IPS DF 6.9 (cell line): ENCODE measurements around the gene LONRF2.

ENCODE experiments used
- DNase-seq: peaks from one replicate; pipeline ENCODE4 v3.0.0-alpha.2; 2013; ENCODE audit warnings: low read depth, low spot score
- H3K27ac ChIP-seq: one replicate; pipeline ENCODE4 v1.5.1; 2013; ENCODE audit warnings: low read length, control low read depth
- H3K27me3 ChIP-seq: 2 replicates; pipeline ENCODE4 v1.6.1; 2013; ENCODE audit warnings: mild to moderate bottlenecking, low read length; ENCODE audit not compliant: control insufficient read depth, insufficient read depth
- H3K36me3 ChIP-seq: 2 replicates; pipeline ENCODE4 v1.6.1; 2013; ENCODE audit warnings: low read length; ENCODE audit not compliant: control insufficient read depth, insufficient read depth
- H3K4me1 ChIP-seq: 2 replicates; pipeline ENCODE4 v1.6.1; 2013; ENCODE audit warnings: low read length; ENCODE audit not compliant: control insufficient read depth, insufficient read depth
- H3K4me3 ChIP-seq: 2 replicates; pipeline ENCODE4 v1.5.1; 2013; ENCODE audit warnings: mild to moderate bottlenecking, low read length
- H3K9me3 ChIP-seq: 2 replicates; pipeline ENCODE4 v1.6.1; 2013; ENCODE audit warnings: low read length, inconsistent platforms; ENCODE audit not compliant: control insufficient read depth, insufficient read depth
- WGBS: extraction: QIAGEN DNeasy Blood & Tissue Kit; methylation state at CpG from one replicate; pipeline ENCODE4 v1.1.7; 2013; ENCODE audit warnings: mixed read lengths, missing lambda C conversion rate; ENCODE audit not compliant: insufficient read length, insufficient coverage; 5-methylcytosine and 5-hydroxymethylcytosine counted together

Gene LONRF2

DNA sequence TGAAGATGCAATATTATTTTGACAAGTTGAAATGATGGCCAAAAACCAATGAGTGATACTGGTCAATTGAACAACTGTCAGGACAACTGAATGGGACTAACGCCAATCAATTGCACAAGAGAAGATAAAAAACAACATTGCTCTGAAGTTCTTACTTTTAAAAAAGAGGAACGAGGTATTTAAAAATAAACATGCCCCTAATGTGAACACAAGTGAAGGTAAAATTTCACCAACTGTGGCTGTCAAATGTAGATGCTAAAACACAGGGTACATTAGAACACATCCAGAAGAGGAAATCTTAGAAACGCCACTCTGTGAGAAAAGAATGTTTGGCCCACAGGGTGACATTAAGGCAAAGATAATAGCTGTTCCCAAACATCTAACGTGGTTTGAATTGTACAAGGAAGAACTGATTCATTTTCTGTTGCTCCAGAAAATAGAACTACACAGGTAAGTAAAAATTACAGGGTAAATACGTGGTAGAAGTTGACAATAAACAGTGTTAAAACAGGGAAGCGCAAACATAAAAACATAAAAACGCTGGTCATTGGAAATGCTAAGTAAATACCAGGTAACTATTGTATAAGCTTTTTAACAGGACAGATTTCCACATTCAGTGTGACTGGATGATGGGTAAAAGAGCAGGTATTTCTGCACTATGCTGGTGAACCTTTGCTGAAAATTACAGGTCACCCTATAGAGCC lies 20.3 kb downstream of the LONRF2 start:
- Histone ChIP-seq H3K4me3 (no peak overlapping the region), H3K36me3 (no peaks in the 10 kb centered on the region), H3K27me3 (no peaks in the 10 kb centered on the region), H3K27ac (no peak overlapping the region), H3K4me1 (no peaks in the 10 kb centered on the region), H3K9me3 (no peaks in the 10 kb centered on the region)
- no CpG with 5 or more reads among the region's 7 CpGs for WGBS
- no peak for DNase-seq

GRCh38 chr2:100299548-100299947 lies 22.8 kb downstream of the LONRF2 start:
- no peaks in the 10 kb centered on the region for H3K4me1 ChIP-seq

GRCh38 chr2:100297511-100297910 lies 24.8 kb downstream of the LONRF2 start:
- Histone ChIP-seq H3K27ac (no peak overlapping the region), H3K9me3 (no peaks in the 10 kb centered on the region), H3K27me3 (no peaks in the 10 kb centered on the region), H3K4me1 (no peaks in the 10 kb centered on the region), H3K36me3 (no peaks in the 10 kb centered on the region), H3K4me3 (no peak overlapping the region)
- no CpG with 5 or more reads among the region's 3 CpGs for WGBS
- DNase-seq: no peak

More at GRCh38 chr2:100299548-100299947, 22.8 kb downstream of the LONRF2 start:
- Histone ChIP-seq H3K9me3 (no peaks in the 10 kb centered on the region), H3K36me3 (no peaks in the 10 kb centered on the region), H3K27me3 (no peaks in the 10 kb centered on the region), H3K4me3 (no peak overlapping the region), H3K27ac (no peak overlapping the region)
- WGBS: no CpG with 5 or more reads among the region's 5 CpGs
- DNase-seq: no peak

DNA sequence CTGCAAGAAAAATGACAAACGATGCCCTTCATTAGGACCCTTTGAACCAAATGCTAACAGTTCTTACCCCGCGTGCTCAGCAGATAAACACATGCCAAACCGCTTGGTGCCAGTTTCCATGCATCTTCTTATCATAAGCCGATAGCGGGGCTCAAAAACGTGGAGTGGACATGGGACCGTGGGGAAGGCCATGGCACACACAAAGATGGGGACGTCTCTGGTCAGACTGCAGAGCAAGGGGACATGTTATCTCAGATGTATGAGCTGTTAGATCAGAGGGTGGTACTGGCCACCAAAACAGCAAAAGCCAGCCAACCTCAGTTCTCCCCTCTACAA lies 28.2 kb downstream of the LONRF2 start:
- H3K9me3 ChIP-seq: no peaks in the 10 kb centered on the region
- no peaks in the 10 kb centered on the region for H3K36me3 ChIP-seq
- H3K4me1 ChIP-seq: peaks cover 3% of the 10 kb centered on the region
- no peak for DNase-seq
- H3K27ac ChIP-seq: no peak overlapping the region
- WGBS: no CpG with 5 or more reads among the region's 9 CpGs
- no peaks in the 10 kb centered on the region for H3K27me3 ChIP-seq
- H3K4me3 ChIP-seq: no peak overlapping the region

- Histone ChIP-seq H3K9me3 (no peaks in the 10 kb centered on the region), H3K27me3 (no peaks in the 10 kb centered on the region), H3K27ac (no peak overlapping the region), H3K4me1 (peaks cover 3% of the 10 kb centered on the region), H3K4me3 (no peak overlapping the region), H3K36me3 (no peaks in the 10 kb centered on the region)
- DNase-seq: no peak
- WGBS: no CpG with 5 or more reads among the region's 9 CpGs
Measured at GRCh38 chr2:100293341-100294161, 28.8 kb downstream of the LONRF2 start.

DNA sequence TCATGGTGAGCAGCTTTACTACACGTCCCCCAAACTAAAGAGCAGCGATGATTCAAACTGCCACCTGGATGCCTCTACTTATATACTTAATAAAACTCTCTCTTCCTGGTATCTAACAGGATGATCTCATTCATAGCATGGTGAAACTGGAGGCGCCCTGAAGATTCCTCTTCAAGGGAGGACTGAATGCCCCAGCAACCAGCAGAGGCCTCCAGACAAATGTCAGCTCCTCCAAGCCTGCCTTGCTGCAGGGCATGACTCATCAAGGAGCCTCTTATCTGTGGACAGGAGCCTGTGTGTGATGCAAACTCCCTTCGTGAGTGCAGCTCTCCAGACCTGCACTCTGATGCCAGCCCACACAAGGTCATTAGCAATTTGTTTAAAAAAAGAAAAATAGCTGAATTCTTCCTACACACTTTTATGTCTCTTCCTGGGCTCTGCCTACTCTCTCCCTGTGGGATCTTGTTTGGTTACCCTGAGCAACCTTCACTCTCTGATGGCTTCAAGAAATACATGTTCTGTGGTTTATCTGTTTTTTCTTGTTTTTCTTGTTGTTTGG lies 30.2 kb downstream of the LONRF2 start:
- H3K27ac ChIP-seq: no peak overlapping the region
- no CpG with 5 or more reads among the region's 4 CpGs for WGBS
- no peaks in the 10 kb centered on the region for H3K27me3 ChIP-seq
- H3K9me3 ChIP-seq: no peaks in the 10 kb centered on the region
- H3K4me1 ChIP-seq: peaks cover 3% of the 10 kb centered on the region
- H3K4me3 ChIP-seq: no peak overlapping the region
- no peaks in the 10 kb centered on the region for H3K36me3 ChIP-seq
- no peak for DNase-seq

DNA sequence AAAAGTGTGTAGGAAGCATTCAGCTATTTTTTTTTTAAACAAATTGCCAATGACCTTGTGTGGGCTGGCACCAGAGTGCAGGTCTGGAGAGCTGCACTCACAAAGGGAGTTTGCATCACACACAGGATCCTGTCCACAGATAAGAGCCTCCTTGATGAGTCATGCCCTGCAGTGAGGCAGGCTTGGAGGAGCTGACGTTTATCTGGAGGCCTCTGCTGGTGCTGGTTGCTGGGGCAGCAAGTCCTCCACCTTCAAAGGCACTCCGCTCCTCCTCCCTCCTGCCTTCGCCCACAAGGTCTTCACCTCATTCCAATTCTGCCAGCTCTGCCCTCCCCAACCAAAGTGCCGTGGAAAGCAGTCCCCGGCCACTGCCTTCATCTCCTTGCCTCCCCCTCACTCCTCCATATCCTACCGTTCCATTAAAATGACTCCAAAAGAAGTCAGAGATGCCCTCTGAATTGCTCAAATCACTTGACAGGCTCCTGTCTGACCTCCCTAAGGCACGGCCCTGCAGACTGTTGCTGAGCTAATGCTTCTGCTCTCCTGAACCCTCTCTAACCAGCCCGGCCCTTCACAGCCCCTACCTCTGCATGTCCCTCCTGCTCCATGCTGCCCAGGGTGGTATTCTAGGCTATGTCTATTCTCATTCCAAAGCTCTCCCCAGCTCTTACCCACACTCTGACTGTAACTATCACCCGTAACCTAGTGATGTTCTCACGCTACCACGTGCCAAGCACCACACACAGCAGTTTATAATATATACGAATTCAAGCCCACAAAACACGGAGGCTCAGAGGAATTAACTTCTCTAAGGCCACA lies 30.9 kb downstream of the LONRF2 start:
- no peak overlapping the region for H3K4me3 ChIP-seq
- H3K27ac ChIP-seq: no peak overlapping the region
- peaks cover 3% of the 10 kb centered on the region for H3K4me1 ChIP-seq
- no peaks in the 10 kb centered on the region for H3K27me3 ChIP-seq
- no peaks in the 10 kb centered on the region for H3K9me3 ChIP-seq
- no peak for DNase-seq
- no peaks in the 10 kb centered on the region for H3K36me3 ChIP-seq
- no CpG with 5 or more reads among the region's 13 CpGs for WGBS

DNA sequence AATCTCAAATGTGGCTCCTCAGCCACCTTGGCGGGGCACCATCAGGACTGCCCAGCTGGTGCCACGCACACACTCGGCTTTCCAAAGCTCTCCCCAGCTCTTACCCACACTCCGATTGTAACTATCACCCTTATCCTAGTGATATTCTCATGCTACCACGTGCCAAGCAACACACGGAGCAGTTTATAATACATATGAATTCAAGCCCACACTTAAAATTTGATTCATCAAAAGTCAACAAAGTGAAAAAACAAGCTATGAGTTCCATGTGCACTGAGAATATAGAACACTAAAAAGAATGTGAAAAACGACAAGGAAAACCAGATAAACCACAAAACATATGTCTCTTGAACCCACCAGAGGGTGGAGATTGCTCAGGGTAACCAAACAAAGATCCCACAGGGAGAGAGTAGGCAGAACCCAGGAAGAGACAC lies 31.6 kb downstream of the LONRF2 start:
- Histone ChIP-seq H3K27me3 (no peaks in the 10 kb centered on the region), H3K9me3 (no peaks in the 10 kb centered on the region), H3K4me1 (peaks cover 5% of the 10 kb centered on the region), H3K4me3 (no peak overlapping the region), H3K36me3 (no peaks in the 10 kb centered on the region), H3K27ac (no peak overlapping the region)
- no peak for DNase-seq
- no CpG with 5 or more reads among the region's 7 CpGs for WGBS

DNA sequence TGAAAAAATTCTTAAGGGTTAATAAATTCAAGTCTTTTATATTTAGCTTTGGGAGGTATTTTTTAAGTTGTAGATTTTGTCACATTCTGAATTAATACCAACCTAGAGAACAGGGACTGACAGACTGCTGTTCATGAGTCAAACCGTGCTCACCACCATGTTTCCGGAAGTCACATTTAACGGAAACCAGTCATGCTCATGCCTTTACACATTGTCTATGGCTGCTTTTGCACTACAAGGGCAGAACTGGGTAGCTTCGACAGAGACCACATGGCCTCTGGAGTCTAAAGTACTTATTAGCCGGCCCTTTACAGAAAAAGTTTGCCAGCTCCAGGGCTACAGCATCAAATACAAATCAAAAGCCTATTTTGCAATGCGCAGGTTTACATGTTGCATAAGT lies 33.3 kb downstream of the LONRF2 start:
- no peak overlapping the region for H3K4me3 ChIP-seq
- no peak for DNase-seq
- H3K4me1 ChIP-seq: peaks cover 5% of the 10 kb centered on the region
- H3K9me3 ChIP-seq: no peaks in the 10 kb centered on the region
- no peak overlapping the region for H3K27ac ChIP-seq
- no CpG with 5 or more reads among the region's 6 CpGs for WGBS
- no peaks in the 10 kb centered on the region for H3K27me3 ChIP-seq
- no peaks in the 10 kb centered on the region for H3K36me3 ChIP-seq

DNA sequence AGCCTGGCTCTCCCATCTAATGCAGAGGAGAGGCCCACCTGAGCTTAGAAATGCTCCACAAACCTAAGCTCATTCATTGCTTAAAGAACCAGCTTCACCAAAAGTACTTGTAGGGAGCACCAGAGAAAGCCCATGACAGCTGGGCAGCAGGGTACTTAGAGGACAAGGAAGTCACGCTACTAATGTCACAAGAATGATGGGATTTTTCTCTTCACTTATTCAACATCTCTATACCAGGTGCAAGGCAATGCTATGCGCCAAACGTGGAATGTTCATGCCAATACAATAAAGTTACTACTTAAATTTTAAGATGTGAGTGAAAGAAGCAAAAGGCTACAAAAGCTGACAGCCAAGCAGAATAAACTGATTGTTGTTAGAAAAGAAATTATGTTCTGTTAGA lies 36.0 kb downstream of the LONRF2 start:
- Histone ChIP-seq H3K9me3 (no peaks in the 10 kb centered on the region), H3K4me1 (peaks cover 7% of the 10 kb centered on the region), H3K4me3 (no peak overlapping the region), H3K27me3 (no peaks in the 10 kb centered on the region), H3K27ac (no peak overlapping the region), H3K36me3 (no peaks in the 10 kb centered on the region)
- no CpG with 5 or more reads among the region's 3 CpGs for WGBS
- no peak for DNase-seq
